ENCODE data around the gene RBMS1. TPM values are rescaled to one million over a fixed set of nuclear protein-coding genes. Genes with fewer than 3 reads are reported as not detected.

The RBMS1 gene
- total RNA-seq, 1 experiment from 2014 or later = 77.5 TPM

GRCh38 chr2:160515120-160515519 is 21.5 kb upstream of the RBMS1 start:
- Histone ChIP-seq H2AFZ (ENCODE audit: low read length) (no peak overlapping the region), H3K18ac (ENCODE audit: insufficient read length, low read depth, low read length) (no peak overlapping the region), H3K9me3 (ENCODE audit: control insufficient read depth, low read depth, low read length) (no peaks in the 10 kb centered on the region), H3K27me3 (ENCODE audit: insufficient read depth, low read length) (no peaks in the 10 kb centered on the region), H4K91ac (ENCODE audit: insufficient read length, low read depth, low read length) (no peak overlapping the region), H2BK120ac (ENCODE audit: low read depth, low read length, poor library complexity, severe bottlenecking) (no peak overlapping the region), H3K23me2 (ENCODE audit: insufficient read length, low read depth, low read length, poor library complexity, severe bottlenecking) (no peaks in the 10 kb centered on the region), H3K23ac (ENCODE audit: insufficient read length, low read depth, low read length) (no peak overlapping the region), H3K27ac (ENCODE audit: insufficient read length, low read depth, low read length) (no peak overlapping the region), H3T11ph (ENCODE audit: low read length) (no peak overlapping the region), H2BK12ac (ENCODE audit: insufficient read length, low read depth, low read length) (no peak overlapping the region), H2BK5ac (ENCODE audit: insufficient read length, low read length) (no peak overlapping the region), H2AK5ac (ENCODE audit: insufficient read length, low read length) (no peak overlapping the region), H4K8ac (replicated peaks; ENCODE audit: insufficient read length, low read depth, low read length) (no peak overlapping the region), H3K4ac (ENCODE audit: low read depth, low read length) (no peak overlapping the region), H4K5ac (ENCODE audit: insufficient read length, low read depth, low read length) (no peak overlapping the region), H3K4me2 (ENCODE audit: insufficient read depth, insufficient read length, low read length) (no peak overlapping the region), H3K9ac (ENCODE audit: extremely low read depth, insufficient read length, low read length) (no peak overlapping the region), H4K20me1 (ENCODE audit: control insufficient read depth, insufficient read depth, insufficient read length) (no peaks in the 10 kb centered on the region), H2BK15ac (ENCODE audit: low read depth, low read length) (no peak overlapping the region), H2BK20ac (ENCODE audit: low read depth, low read length, poor library complexity, severe bottlenecking) (no peak overlapping the region), H3K79me1 (ENCODE audit: insufficient read depth, low read depth, low read length, poor library complexity, severe bottlenecking) (no peaks in the 10 kb centered on the region), H3K56ac (ENCODE audit: insufficient read length, low read depth, low read length) (no peak overlapping the region), H3K79me2 (ENCODE audit: insufficient read depth, low read length) (no peaks in the 10 kb centered on the region), H3K14ac (ENCODE audit: insufficient read depth, low read length) (no peak overlapping the region), H3K4me1 (ENCODE audit: insufficient read depth, low read length) (peaks cover 3% of the 10 kb centered on the region; the same call in 1 of the 2 replicates)
- H3K27ac Mint-ChIP-seq = no peak overlapping the region; a peak in 1 of 7 replicates
- H3K4me1 Mint-ChIP-seq = peaks cover 12 to 13% of the 10 kb centered on the region in 2 experiments
- TF ChIP-seq, protein P1, sequence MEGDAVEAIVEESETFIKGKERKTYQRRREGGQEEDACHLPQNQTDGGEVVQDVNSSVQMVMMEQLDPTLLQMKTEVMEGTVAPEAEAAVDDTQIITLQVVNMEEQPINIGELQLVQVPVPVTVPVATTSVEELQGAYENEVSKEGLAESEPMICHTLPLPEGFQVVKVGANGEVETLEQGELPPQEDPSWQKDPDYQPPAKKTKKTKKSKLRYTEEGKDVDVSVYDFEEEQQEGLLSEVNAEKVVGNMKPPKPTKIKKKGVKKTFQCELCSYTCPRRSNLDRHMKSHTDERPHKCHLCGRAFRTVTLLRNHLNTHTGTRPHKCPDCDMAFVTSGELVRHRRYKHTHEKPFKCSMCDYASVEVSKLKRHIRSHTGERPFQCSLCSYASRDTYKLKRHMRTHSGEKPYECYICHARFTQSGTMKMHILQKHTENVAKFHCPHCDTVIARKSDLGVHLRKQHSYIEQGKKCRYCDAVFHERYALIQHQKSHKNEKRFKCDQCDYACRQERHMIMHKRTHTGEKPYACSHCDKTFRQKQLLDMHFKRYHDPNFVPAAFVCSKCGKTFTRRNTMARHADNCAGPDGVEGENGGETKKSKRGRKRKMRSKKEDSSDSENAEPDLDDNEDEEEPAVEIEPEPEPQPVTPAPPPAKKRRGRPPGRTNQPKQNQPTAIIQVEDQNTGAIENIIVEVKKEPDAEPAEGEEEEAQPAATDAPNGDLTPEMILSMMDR (conservative IDR thresholded peaks at IDR 0.05) = no peak
- no peak for DNase-seq
- H3K4me3 Mint-ChIP-seq = no peak overlapping the region
- no CpG with 5 or more reads among the region's 1 CpG for WGBS (ENCODE audit: extremely low coverage, insufficient read length, low lambda C conversion rate)
- H3K27me3 Mint-ChIP-seq (ENCODE audit: low read depth) = no peaks in the 10 kb centered on the region
- no peaks in the 10 kb centered on the region for H3K9me3 Mint-ChIP-seq
- no peaks in the 10 kb centered on the region for H3K36me3 Mint-ChIP-seq (ENCODE audit: insufficient read depth in 1 of 3, low read depth in 3 of 3)

All from H9 (cell line).